ENCODE data around the gene CAMK1G.

- TF ChIP-seq, protein P1, sequence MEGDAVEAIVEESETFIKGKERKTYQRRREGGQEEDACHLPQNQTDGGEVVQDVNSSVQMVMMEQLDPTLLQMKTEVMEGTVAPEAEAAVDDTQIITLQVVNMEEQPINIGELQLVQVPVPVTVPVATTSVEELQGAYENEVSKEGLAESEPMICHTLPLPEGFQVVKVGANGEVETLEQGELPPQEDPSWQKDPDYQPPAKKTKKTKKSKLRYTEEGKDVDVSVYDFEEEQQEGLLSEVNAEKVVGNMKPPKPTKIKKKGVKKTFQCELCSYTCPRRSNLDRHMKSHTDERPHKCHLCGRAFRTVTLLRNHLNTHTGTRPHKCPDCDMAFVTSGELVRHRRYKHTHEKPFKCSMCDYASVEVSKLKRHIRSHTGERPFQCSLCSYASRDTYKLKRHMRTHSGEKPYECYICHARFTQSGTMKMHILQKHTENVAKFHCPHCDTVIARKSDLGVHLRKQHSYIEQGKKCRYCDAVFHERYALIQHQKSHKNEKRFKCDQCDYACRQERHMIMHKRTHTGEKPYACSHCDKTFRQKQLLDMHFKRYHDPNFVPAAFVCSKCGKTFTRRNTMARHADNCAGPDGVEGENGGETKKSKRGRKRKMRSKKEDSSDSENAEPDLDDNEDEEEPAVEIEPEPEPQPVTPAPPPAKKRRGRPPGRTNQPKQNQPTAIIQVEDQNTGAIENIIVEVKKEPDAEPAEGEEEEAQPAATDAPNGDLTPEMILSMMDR (IDR thresholded peaks at IDR 0.05): no peak
- TF ChIP-seq POLR2A (IDR thresholded peaks at IDR 0.05) (no peak), EP300 (IDR thresholded peaks at IDR 0.05) (no peak)
Measured at GRCh38 chr1:209560529-209560928, 23.0 kb upstream of the CAMK1G start.

Data from ovary (tissue), 3 donors.